Fibroblast of pulmonary artery (primary cell): ENCODE data around the gene SPSB1.

Experiments used
- DNase-seq: peaks from one replicate; pipeline ENCODE4 v3.0.0-alpha.2; 2010; ENCODE audit warnings: low read depth
- H3K4me3 ChIP-seq: replicated peaks from 2 replicates; pipeline ENCODE4 v1.5.1; 2011; ENCODE audit warnings: low read depth, mild to moderate bottlenecking, control low read depth, low read length, moderate library complexity
- CTCF ChIP-seq: IDR thresholded peaks from 2 replicates; pipeline ENCODE4 v1.5.1; 2011; ENCODE audit warnings: mild to moderate bottlenecking, control low read depth, low read length, inconsistent platforms; ENCODE audit errors: missing control alignments

SPSB1 gene

GRCh38 chr1:9309991-9310390 lies 17.3 kb downstream of the SPSB1 start:
- no peak overlapping the region for H3K4me3 ChIP-seq
- DNase-seq = no peak
- TF ChIP-seq CTCF = no peak

GRCh38 chr1:9311029-9311428 lies 18.3 kb downstream of the SPSB1 start:
- TF ChIP-seq CTCF = no peak
- H3K4me3 ChIP-seq = no peak overlapping the region
- DNase-seq = no peak

- no peak overlapping the region for H3K4me3 ChIP-seq
- DNase-seq = no peak
- TF ChIP-seq CTCF = no peak
These were observed 18.8 kb downstream of the SPSB1 start for GRCh38 chr1:9311479-9311878.

- DNase-seq = no peak
- no peak for TF ChIP-seq CTCF
- H3K4me3 ChIP-seq = no peak overlapping the region
These were observed 19.6 kb downstream of the SPSB1 start for GRCh38 chr1:9312168-9312720.

DNA sequence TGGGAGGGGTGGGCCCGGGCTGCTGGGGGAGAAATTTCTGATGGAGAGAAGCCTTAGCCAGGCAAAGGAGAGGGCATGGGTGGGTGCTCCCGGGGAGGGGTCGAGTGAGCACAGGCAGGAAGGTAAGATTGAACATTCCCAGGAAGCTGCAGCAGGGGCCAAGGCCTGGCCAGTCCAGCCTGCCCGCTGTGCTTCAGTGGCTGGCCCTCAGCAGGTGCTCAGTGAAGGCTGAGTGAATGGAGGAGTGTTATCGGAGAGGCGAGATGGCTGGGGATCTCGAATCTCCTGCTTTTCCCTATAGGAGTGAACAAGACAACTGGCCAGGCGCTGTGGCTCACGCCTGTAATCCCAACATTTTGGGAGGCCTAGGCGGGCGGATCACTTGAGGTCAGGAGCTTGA lies 20.9 kb downstream of the SPSB1 start:
- TF ChIP-seq CTCF = no peak
- no peak overlapping the region for H3K4me3 ChIP-seq
- no peak for DNase-seq

GRCh38 chr1:9314111-9314510 lies 21.4 kb downstream of the SPSB1 start:
- no peak for TF ChIP-seq CTCF
- no peak overlapping the region for H3K4me3 ChIP-seq
- no peak for DNase-seq

DNA sequence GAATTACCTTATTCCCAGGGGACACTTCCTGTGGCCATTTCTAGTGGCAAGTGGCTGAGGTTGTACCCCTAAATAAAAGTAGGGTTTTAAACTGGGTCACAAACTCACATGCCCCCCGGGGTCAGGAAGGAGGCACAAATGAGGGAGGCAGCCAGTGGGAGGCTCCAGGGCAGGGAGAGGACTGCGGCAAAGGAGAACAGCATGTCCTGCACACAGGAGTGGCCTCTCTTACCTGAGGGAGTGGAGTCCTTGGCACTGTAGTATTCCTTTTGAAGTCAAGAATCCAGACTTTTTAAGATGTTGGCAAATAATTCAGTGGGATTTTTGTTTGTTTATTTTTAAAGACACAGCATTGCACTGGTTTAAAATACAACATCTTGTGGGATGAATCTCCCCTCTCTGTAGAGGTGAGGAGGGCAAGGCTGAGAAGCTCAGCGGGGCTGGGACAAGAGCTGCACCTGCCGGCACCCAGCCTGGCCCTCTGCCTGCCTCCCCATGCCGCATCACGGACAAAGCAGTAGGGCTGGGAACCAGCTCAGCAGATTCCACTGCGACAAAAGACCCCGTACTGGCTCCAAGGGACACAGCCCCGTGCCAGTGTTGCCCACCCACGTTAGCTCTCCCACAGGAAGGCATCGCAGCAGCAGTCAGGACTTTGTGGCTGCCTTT lies 22.2 kb downstream of the SPSB1 start:
- no peak for TF ChIP-seq CTCF
- no peak for DNase-seq
- H3K4me3 ChIP-seq = no peak overlapping the region
